ENCODE data around the gene OR10A2. TPM values are rescaled to one million over a fixed set of nuclear protein-coding genes. Genes with fewer than 3 reads are reported as not detected.

Gene OR10A2, protein sequence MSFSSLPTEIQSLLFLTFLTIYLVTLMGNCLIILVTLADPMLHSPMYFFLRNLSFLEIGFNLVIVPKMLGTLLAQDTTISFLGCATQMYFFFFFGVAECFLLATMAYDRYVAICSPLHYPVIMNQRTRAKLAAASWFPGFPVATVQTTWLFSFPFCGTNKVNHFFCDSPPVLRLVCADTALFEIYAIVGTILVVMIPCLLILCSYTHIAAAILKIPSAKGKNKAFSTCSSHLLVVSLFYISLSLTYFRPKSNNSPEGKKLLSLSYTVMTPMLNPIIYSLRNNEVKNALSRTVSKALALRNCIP
- not detected for total RNA-seq

DNA sequence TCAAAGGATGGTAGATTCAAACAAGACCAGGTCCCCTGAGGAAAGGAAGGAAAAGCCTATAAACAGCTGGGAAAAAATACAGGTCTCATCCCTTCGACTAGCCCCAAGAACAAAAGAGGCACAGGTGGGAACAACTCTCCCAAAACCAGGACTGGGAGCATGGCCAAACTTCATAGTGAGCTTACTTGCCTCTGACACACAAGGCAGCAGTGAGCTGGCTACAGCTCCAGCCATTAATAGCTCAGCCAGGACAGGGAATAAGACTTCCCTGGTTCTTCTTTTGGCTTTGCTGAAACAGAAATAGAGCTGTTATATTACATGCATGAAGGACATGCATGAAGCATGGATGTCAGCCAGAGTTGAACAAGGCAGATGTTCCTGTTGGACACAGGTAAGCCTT is at the start of gene OR10A2:
Gene OR10A2, plus strand, starts transcription at position 97 of the 400 bp plus-strand sequence. CDS start 6,698 bp downstream, outside the sequence.
- ChIA-PET POLR2A (interaction anchor here (1.3 kb wide), 1 partner anchor 8 kb away, joined by 3 read pairs; no protein-coding TSS in a partner anchor), CTCF (interaction anchor here (0.6 kb wide), 1 partner anchor 118 kb away, joined by 4 read pairs; no protein-coding TSS in a partner anchor)
- DNase-seq: no peak
- peaks cover 12% of the 10 kb centered on the region for H3K27me3 Mint-ChIP-seq
- no peak within 1 kb of the TSS for H3K27ac Mint-ChIP-seq
- no peaks in the 10 kb centered on the region for H3K4me1 Mint-ChIP-seq
- H3K9me3 Mint-ChIP-seq: peaks cover 2% of the 10 kb centered on the region
- H3K36me3 Mint-ChIP-seq (ENCODE audit: low read depth): no peaks in the 10 kb centered on the region
- no peak within 1 kb of the TSS for H3K4me3 Mint-ChIP-seq

DNA sequence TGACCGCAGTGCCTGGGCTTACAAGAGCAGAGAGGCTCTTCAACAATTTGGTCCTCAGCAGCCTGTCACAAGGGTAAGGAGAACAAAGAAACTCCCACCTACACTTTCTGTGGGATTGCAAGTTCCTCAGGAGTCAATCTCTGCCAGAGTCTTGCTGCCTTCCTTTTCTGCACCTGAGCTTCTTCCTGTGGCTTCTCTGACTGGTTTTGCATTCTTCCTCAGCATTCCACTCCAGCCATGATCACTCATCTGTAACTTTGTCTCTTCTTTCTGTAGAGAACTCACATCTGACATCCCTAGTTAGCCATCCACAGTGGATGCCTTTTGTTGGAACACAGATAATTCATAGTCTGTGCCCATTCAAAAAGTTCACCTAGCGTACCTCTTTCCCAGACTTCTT is 49.2 kb upstream of the OR10A2 start:
- Mint-ChIP-seq H3K27me3 (peaks cover 21% of the 10 kb centered on the region), H3K4me1 (no peaks in the 10 kb centered on the region), H3K4me3 (no peak overlapping the region), H3K9me3 (no peaks in the 10 kb centered on the region), H3K27ac (no peak overlapping the region), H3K36me3 (ENCODE audit: low read depth) (no peaks in the 10 kb centered on the region)
- ChIA-PET POLR2A (no interaction called here), CTCF (no interaction called here)
- no peak for DNase-seq

DNA sequence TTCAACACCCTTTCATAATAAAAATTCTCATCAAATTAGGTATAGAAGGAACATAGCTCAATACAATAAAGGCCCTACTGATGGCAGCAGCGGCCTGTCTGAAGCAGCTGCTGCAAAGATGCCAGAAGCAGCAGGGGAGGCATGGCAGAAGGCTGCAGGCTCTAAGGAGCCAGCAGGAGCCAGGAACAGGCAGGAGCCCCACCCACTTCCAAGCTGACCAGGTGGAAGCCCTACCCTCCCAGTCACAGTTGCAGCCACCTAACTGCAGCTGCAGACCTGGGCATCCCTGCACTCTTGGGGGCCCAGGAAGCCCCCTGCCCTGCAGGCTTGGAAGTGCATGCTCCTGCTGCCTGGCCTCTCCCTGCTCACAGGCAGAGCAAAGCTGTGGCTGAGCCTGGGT is 45.2 kb upstream of the OR10A2 start:
- H3K4me3 Mint-ChIP-seq: no peak overlapping the region
- ChIA-PET POLR2A (no interaction called here), CTCF (no interaction called here)
- no peaks in the 10 kb centered on the region for H3K4me1 Mint-ChIP-seq
- no peaks in the 10 kb centered on the region for H3K9me3 Mint-ChIP-seq
- no peak overlapping the region for H3K27ac Mint-ChIP-seq
- peaks cover 19% of the 10 kb centered on the region for H3K27me3 Mint-ChIP-seq
- no peak for DNase-seq
- H3K36me3 Mint-ChIP-seq (ENCODE audit: low read depth): no peaks in the 10 kb centered on the region

DNA sequence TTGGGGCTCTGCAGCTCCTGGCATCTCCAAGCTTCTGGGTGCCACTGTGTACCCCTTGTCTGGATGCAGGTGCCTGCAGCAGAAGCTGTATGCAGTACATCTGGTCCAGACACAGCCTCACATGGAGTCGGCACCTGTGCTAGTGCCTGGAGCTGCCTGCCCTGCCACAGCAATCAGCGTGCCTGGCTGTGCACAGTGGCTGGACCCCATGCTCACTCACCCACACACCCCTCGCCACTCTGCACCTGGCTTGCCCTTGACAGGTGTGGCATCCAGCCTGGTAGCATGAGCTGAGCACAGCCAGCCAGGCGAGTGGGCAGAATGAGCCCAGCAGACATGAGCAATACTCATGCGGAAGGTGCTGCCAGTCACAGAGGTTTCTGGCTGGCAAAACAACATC is 43.9 kb upstream of the OR10A2 start:
- Mint-ChIP-seq H3K36me3 (ENCODE audit: low read depth) (no peaks in the 10 kb centered on the region), H3K4me1 (no peaks in the 10 kb centered on the region), H3K4me3 (no peak overlapping the region), H3K9me3 (no peaks in the 10 kb centered on the region), H3K27me3 (peaks cover 15% of the 10 kb centered on the region), H3K27ac (no peak overlapping the region)
- ChIA-PET POLR2A (no interaction called here), CTCF (no interaction called here)
- no peak for DNase-seq

DNA sequence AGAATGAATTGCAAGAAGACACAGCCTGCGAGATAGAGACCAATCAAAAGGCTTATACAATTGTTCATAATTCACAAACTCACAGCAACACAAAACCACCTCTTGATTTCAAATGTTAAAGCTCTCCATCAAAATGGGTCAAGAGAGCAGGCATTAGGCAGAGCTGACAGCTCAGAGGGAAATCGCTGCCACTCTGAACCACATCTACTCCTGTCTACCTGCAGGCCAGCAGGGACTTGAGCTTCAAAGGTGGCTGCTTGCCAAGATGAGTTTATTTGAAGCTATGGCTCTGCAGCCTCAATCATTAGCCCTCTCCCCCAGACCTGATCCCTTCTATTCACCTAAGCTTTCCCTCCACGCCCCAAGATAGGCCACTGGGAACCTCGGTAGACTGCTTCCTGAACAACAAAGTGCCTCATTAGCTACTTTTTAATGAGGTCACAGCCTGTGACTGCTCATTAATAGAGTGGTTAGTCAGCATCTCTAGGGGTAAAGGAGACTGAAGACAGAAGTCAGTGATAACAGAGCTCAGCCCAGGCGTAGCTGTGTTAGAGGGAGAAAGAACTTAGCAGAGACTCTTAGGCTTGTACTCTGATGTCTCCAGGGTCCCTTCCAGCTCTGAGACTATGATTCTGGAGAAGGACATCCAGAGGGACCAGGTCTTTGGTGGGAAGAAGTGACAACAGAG is 38.6 kb upstream of the OR10A2 start:
- Mint-ChIP-seq H3K4me1 (no peaks in the 10 kb centered on the region), H3K4me3 (no peak overlapping the region), H3K27me3 (peaks cover 12% of the 10 kb centered on the region), H3K36me3 (ENCODE audit: low read depth) (no peaks in the 10 kb centered on the region), H3K27ac (no peak overlapping the region), H3K9me3 (no peaks in the 10 kb centered on the region)
- POLR2A ChIA-PET: no interaction called here
- CTCF ChIA-PET: interaction anchor here (1.2 to 2.4 kb wide), 2 partner anchors 12 to 14 kb away, joined by 3 to 12 read pairs; no protein-coding TSS in a partner anchor
- DNase-seq: no peak

DNA sequence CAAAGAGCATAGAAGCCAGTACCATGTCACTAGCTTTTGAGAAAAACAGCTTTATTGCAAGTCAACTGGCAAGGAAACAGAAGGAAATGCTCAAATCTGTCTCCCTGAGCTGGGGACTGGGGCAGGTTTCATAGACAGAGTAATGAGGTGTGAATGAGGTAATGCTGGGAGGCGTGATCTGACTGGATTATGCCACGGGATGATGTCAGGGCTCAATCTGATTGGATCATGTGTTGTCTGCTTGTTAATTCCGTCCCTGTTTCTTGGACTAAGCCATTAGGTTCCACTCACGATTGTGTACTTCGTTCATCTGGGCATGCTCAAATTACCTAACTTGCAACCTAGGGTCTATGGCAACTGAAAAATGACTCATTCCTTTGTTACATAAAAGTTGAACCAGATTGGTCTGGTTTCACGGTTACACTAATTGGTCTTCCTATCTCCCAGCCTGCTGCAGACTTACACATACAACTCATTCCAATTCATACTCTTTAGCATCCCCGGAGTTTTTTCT is 37.6 kb upstream of the OR10A2 start:
- Mint-ChIP-seq H3K27ac (no peak overlapping the region), H3K9me3 (no peaks in the 10 kb centered on the region), H3K4me1 (no peaks in the 10 kb centered on the region), H3K27me3 (peaks cover 9% of the 10 kb centered on the region), H3K36me3 (ENCODE audit: low read depth) (no peaks in the 10 kb centered on the region), H3K4me3 (no peak overlapping the region)
- POLR2A ChIA-PET: no interaction called here
- CTCF ChIA-PET: interaction anchor here (1.2 to 2.4 kb wide), 2 partner anchors 13 to 15 kb away, joined by 3 to 12 read pairs; no protein-coding TSS in a partner anchor
- DNase-seq: no peak

DNA sequence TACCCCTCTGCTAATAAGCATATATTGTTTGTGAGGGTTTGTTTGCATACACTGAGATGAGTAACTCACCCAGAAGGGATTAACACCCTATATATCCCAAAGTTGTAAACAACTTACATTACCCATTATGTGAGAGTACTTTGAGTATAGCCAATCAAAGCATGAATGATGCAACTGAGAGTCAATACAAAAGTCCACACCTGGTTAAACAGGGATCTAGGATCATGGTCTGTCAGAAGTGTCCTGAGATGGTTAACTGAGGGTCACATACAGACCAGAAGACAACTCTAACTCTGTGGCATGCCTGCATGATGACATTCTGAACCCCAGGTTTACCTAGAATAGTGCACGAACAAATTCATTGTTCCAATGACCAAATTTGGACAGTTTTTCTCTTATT is 34.8 kb upstream of the OR10A2 start:
- Mint-ChIP-seq H3K4me3 (no peak overlapping the region), H3K27me3 (no peaks in the 10 kb centered on the region), H3K36me3 (ENCODE audit: low read depth) (no peaks in the 10 kb centered on the region), H3K4me1 (no peaks in the 10 kb centered on the region), H3K9me3 (no peaks in the 10 kb centered on the region), H3K27ac (no peak overlapping the region)
- ChIA-PET POLR2A (no interaction called here), CTCF (no interaction called here)
- DNase-seq: no peak

DNA sequence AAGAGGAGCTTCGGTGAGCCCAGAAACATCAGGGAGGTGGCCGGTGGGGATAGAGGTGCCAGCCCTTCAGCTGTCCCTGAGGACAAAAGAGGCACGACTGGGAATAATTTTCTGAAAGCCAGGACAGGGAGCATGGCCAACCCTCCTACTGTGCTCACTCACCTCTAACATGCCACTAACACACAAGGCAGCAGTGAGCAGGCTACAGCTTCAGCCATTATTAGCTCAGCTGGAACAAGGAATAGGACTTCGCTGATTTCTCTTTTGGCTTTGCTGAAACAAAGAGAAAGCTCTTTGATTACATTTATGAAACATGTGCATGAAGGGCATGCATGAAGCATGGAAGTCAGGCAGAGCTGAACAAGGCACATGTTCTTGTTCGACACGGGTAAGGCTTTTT is 29.5 kb upstream of the OR10A2 start:
- no peak for DNase-seq
- ChIA-PET CTCF (interaction anchor here (1.9 kb wide), 1 partner anchor 21 kb away, joined by 6 read pairs; no protein-coding TSS in a partner anchor), POLR2A (no interaction called here)
- H3K4me3 Mint-ChIP-seq: no peak overlapping the region
- H3K27ac Mint-ChIP-seq: no peak overlapping the region
- H3K4me1 Mint-ChIP-seq: no peaks in the 10 kb centered on the region
- peaks cover 4% of the 10 kb centered on the region for H3K27me3 Mint-ChIP-seq
- no peaks in the 10 kb centered on the region for H3K9me3 Mint-ChIP-seq
- H3K36me3 Mint-ChIP-seq (ENCODE audit: low read depth): no peaks in the 10 kb centered on the region

DNA sequence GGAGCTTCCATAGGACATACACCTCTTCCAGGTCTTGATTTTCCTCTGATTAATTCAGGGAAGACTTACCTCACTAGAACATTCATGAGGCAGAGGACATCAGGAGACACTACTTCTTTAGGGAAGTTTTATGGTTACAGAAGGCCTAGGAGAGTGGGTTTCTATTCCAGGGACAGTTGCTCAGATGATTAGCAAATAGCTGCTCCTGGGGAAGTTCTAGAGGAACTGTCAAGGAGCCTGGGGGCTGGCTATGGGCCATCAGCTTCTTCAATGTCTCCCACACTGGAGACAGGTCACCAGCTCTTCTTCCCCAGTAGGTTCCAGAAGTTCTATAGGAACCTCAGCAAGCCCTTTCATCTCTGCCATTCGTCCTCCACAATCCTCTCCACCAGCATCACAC is 28.8 kb upstream of the OR10A2 start:
- H3K9me3 Mint-ChIP-seq: no peaks in the 10 kb centered on the region
- no peak overlapping the region for H3K27ac Mint-ChIP-seq
- H3K27me3 Mint-ChIP-seq: peaks cover 4% of the 10 kb centered on the region
- ChIA-PET CTCF (interaction anchor here (1.9 kb wide), 1 partner anchor 22 kb away, joined by 6 read pairs; no protein-coding TSS in a partner anchor), POLR2A (no interaction called here)
- H3K36me3 Mint-ChIP-seq (ENCODE audit: low read depth): no peaks in the 10 kb centered on the region
- H3K4me3 Mint-ChIP-seq: no peak overlapping the region
- no peaks in the 10 kb centered on the region for H3K4me1 Mint-ChIP-seq
- no peak for DNase-seq

DNA sequence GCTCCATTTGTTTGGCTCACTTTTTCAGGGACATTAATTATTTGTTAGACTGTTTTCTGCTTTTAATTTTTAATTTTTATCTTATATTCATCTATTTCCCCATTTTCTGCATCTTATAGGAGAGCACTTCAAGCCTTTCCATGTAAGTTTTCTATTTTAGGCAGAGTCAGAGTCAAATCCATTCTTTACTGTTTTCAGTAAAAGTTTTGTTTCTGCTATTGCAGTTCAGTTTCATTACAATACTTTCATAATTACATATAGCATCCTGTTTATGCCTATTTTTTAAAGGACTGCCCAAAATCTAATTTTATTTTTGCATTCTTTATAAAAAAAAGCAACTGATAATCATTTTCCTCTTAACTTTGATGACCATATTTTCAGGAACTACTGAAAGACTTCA is 21.2 kb upstream of the OR10A2 start:
- Mint-ChIP-seq H3K27ac (no peak overlapping the region), H3K36me3 (ENCODE audit: low read depth) (no peaks in the 10 kb centered on the region), H3K4me3 (no peak overlapping the region), H3K9me3 (no peaks in the 10 kb centered on the region), H3K27me3 (peaks cover 18% of the 10 kb centered on the region), H3K4me1 (peaks cover 7% of the 10 kb centered on the region)
- ChIA-PET POLR2A (no interaction called here), CTCF (interaction anchor here (0.7 to 1.0 kb wide), 2 partner anchors 29 to 86 kb away, joined by 4 read pairs; no protein-coding TSS in a partner anchor)
- DNase-seq: no peak

DNA sequence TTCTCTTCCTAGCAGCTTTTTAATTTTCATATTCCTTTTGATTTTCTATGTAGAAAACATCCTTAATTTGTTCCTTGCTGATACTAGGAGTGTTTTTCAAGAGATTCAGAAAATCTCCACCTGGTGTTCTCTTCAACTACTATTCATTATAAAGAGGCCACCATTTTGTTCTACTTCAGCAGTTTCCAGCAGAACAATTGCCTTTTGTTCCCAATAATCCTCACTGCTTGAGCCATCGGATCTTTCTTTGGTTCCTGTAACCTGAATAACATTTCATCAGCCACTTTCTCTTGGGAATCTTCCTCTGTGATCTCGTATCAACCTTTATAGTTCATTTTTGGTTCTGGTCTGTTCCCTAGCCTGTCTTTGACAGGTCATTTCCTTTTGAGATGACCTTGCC is 19.2 kb upstream of the OR10A2 start:
- Mint-ChIP-seq H3K27me3 (peaks cover 15% of the 10 kb centered on the region), H3K4me1 (peaks cover 7% of the 10 kb centered on the region), H3K4me3 (no peak overlapping the region), H3K27ac (no peak overlapping the region), H3K9me3 (no peaks in the 10 kb centered on the region), H3K36me3 (ENCODE audit: low read depth) (no peaks in the 10 kb centered on the region)
- POLR2A ChIA-PET: no interaction called here
- CTCF ChIA-PET: interaction anchor here (1.0 kb wide), 1 partner anchor 31 kb away, joined by 3 read pairs; no protein-coding TSS in a partner anchor
- DNase-seq: no peak

DNA sequence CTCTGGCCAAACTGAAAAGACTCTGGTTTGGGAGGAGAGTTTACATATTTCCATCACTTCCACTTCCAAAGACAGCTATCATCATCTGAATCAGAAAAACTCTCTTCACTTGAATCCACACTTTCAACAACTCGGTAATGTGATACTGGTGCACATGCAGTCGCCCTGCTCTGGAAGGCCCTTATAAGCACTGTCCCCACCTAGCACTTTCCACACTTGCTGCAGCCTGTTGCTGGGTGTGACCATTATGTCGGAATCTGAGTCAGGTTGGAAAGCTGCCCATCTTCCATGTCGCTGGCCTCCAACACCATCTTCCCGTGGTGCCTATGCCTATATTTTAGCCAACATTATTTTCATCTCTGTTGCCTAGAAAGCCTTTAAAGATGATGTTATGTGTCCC is 18.5 kb upstream of the OR10A2 start:
- peaks cover 7% of the 10 kb centered on the region for H3K4me1 Mint-ChIP-seq
- peaks cover 15% of the 10 kb centered on the region for H3K27me3 Mint-ChIP-seq

DNA sequence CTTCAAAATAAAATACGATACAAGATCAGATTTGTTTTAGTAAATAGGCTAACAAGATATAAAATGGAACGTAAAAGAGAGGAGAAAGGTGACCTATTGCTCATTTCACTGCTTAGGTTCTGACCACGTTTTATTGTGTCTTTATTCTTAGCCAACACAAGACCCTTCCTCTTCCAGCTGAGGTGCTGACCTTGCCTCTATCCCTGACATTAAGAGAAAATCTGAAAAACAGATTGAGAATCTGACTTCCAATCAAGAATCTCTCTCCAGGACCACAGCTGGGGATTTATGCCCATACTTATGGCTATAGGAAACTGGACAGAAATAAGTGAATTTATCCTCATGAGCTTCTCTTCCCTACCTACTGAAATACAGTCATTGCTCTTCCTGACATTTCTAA is 17.5 kb upstream of the OR10A2 start, which contains the start of gene OR10A5:
Gene OR10A5, plus strand, starts transcription at position 301 of the 400 bp plus-strand sequence. Its CDS starts 0 bp downstream, at position 301.
- Mint-ChIP-seq H3K9me3 (peaks cover 2% of the 10 kb centered on the region), H3K27me3 (peaks cover 12% of the 10 kb centered on the region), H3K36me3 (ENCODE audit: low read depth) (no peaks in the 10 kb centered on the region), H3K4me3 (no peak within 1 kb of the TSS), H3K4me1 (peaks cover 7% of the 10 kb centered on the region), H3K27ac (no peak within 1 kb of the TSS)
- ChIA-PET CTCF (no interaction called here), POLR2A (no interaction called here)
- DNase-seq: no peak

More for the DNA sequence above, 18.5 kb upstream of the OR10A2 start:
- CTCF ChIA-PET: no interaction called here
- H3K4me3 Mint-ChIP-seq: no peak overlapping the region
- POLR2A ChIA-PET: no interaction called here
- H3K27ac Mint-ChIP-seq: no peak overlapping the region
- H3K9me3 Mint-ChIP-seq: no peaks in the 10 kb centered on the region
- DNase-seq: no peak
- no peaks in the 10 kb centered on the region for H3K36me3 Mint-ChIP-seq (ENCODE audit: low read depth)
